WTC11 (cell line): ENCODE results near the gene LDAF1. TPM values are rescaled to one million over a fixed set of nuclear protein-coding genes. Genes with fewer than 3 reads are reported as not detected.

Source experiments
- ATAC-seq: fragments of 200-7000 bp; cut with Tn5 transposase; 2 replicates; pipeline ENCODE4 v1.10.0; 2021; ENCODE audit warnings: mild to moderate bottlenecking, moderate library complexity
- CTCF ChIA-PET: fragments of 300-600 bp; sonication (Branson Sonifier 250); formaldehyde crosslinking; loops from one replicate; lab custom pipeline; 2021; ENCODE audit warnings: antibody characterized with exemption; lab: Charles Lee
- POLR2A ChIA-PET: fragments of 350-600 bp; sonication (Branson Sonifier 250); formaldehyde crosslinking; loops from one replicate; lab custom pipeline; 2021; ENCODE audit warnings: antibody characterized with exemption; lab: Charles Lee
- DNase-seq: peaks from one replicate; pipeline ENCODE4 v3.0.0; 2021; ENCODE audit warnings: low spot score
- H3K27ac Mint-ChIP-seq: 2 replicates; pipeline ENCODE4 v1.8.0; 2021; ENCODE audit warnings: mixed read lengths
- H3K27me3 Mint-ChIP-seq: 2 replicates; pipeline ENCODE4 v1.8.0; 2021; ENCODE audit warnings: low read depth, mild to moderate bottlenecking, moderate library complexity, mixed read lengths
- H3K36me3 Mint-ChIP-seq: 2 replicates; pipeline ENCODE4 v1.8.0; 2021; ENCODE audit warnings: mixed read lengths
- H3K4me1 Mint-ChIP-seq: 2 replicates; pipeline ENCODE4 v1.8.0; 2022; ENCODE audit warnings: mixed read lengths
- H3K4me3 Mint-ChIP-seq: 2 replicates; pipeline ENCODE4 v1.8.0; 2021; ENCODE audit warnings: mild to moderate bottlenecking, moderate library complexity, mixed read lengths
- H3K9me3 Mint-ChIP-seq: 2 replicates; pipeline ENCODE4 v1.8.0; 2021; ENCODE audit warnings: mixed read lengths
- CBFB ChIP-seq: sonication (generic); formaldehyde crosslinking; IDR thresholded peaks from 2 replicates; pipeline ENCODE4 v1.8.1; 2022; ENCODE audit warnings: mild to moderate bottlenecking, low read depth, missing genetic modification reagents
- ESRRA ChIP-seq: sonication (generic); formaldehyde crosslinking; IDR thresholded peaks from 2 replicates; pipeline ENCODE4 v1.8.1; 2022; ENCODE audit warnings: mild to moderate bottlenecking, missing genetic modification reagents, borderline replicate concordance
- FOXK1 ChIP-seq: sonication (generic); formaldehyde crosslinking; IDR thresholded peaks from 2 replicates; pipeline ENCODE4 v1.8.0; 2022; ENCODE audit warnings: mild to moderate bottlenecking, moderate library complexity, missing genetic modification reagents
- MXD4 ChIP-seq: fragments of 250-450 bp; sonication (Bioruptor Pico); IDR thresholded peaks from 2 replicates; pipeline ENCODE4 v1.8.0; 2021; ENCODE audit warnings: mild to moderate bottlenecking, moderate library complexity, borderline replicate concordance
- MYBL2 ChIP-seq: sonication (generic); formaldehyde crosslinking; IDR thresholded peaks from 2 replicates; pipeline ENCODE4 v1.8.1; 2023; ENCODE audit warnings: mild to moderate bottlenecking, moderate library complexity, missing genetic modification reagents
- SP1 ChIP-seq: sonication (generic); formaldehyde crosslinking; conservative IDR thresholded peaks from 2 replicates; pipeline ENCODE4 v1.8.1; 2022; ENCODE audit warnings: missing genetic modification reagents
- TEAD1 ChIP-seq: sonication (generic); formaldehyde crosslinking; IDR thresholded peaks from 2 replicates; pipeline ENCODE4 v1.8.0; 2022; ENCODE audit warnings: mild to moderate bottlenecking, missing genetic modification reagents
- TEAD4 ChIP-seq: sonication (generic); formaldehyde crosslinking; IDR thresholded peaks from 2 replicates; pipeline ENCODE4 v1.8.0; 2022; ENCODE audit warnings: mild to moderate bottlenecking, missing genetic modification reagents
- TP53 ChIP-seq: sonication (generic); formaldehyde crosslinking; IDR thresholded peaks from 2 replicates; pipeline ENCODE4 v1.8.1; 2023; ENCODE audit warnings: mild to moderate bottlenecking, missing genetic modification reagents
- ZNF317 ChIP-seq: sonication (generic); formaldehyde crosslinking; IDR thresholded peaks from 2 replicates; pipeline ENCODE4 v1.8.1; 2023; ENCODE audit warnings: low read depth, mild to moderate bottlenecking, moderate library complexity, missing genetic modification reagents, borderline replicate concordance
- total RNA-seq: library from RNA; stranded (reverse); gene quantifications from 3 replicates; pipeline ENCODE4 v1.2.3, GENCODE V29; 2021
- TF ChIP-seq, protein P1 (sequence below): fragments of 250-450 bp; sonication (Bioruptor Pico); IDR thresholded peaks from 2 replicates; pipeline ENCODE4 v1.9.0; 2021; ENCODE audit warnings: mild to moderate bottlenecking
- TF ChIP-seq, protein P2 (sequence below): sonication (generic); formaldehyde crosslinking; IDR thresholded peaks from 2 replicates; pipeline ENCODE4 v1.8.0; 2022; ENCODE audit warnings: mild to moderate bottlenecking, missing genetic modification reagents
- TF ChIP-seq, protein P3 (sequence below): fragments of 250-450 bp; sonication (Bioruptor Pico); IDR thresholded peaks from 2 replicates; pipeline ENCODE4 v1.8.0; 2021; ENCODE audit warnings: mild to moderate bottlenecking
- TF ChIP-seq, protein P4 (sequence below): sonication (generic); formaldehyde crosslinking; IDR thresholded peaks from 2 replicates; pipeline ENCODE4 v1.8.1; 2023; ENCODE audit warnings: mild to moderate bottlenecking, missing genetic modification reagents, borderline replicate concordance
- TF ChIP-seq, protein P5 (sequence below): sonication (generic); formaldehyde crosslinking; IDR thresholded peaks from 2 replicates; pipeline ENCODE4 v1.8.1; 2022; ENCODE audit warnings: low read depth, mild to moderate bottlenecking, moderate library complexity, missing genetic modification reagents, borderline replicate concordance
- TF ChIP-seq, protein P6 (sequence below): sonication (generic); formaldehyde crosslinking; conservative IDR thresholded peaks from 2 replicates; pipeline ENCODE4 v1.8.1; 2023; ENCODE audit warnings: mild to moderate bottlenecking, low read depth, missing genetic modification reagents, moderate library complexity
- TF ChIP-seq, protein P7 (sequence below): fragments of 250-450 bp; sonication (Bioruptor Pico); IDR thresholded peaks from 2 replicates; pipeline ENCODE4 v2.1.2; 2022; ENCODE audit warnings: mild to moderate bottlenecking, moderate library complexity
- TF ChIP-seq, protein P8 (sequence below): sonication (generic); formaldehyde crosslinking; IDR thresholded peaks from 2 replicates; pipeline ENCODE4 v1.8.1; 2023; ENCODE audit warnings: mild to moderate bottlenecking, moderate library complexity, missing genetic modification reagents

Gene LDAF1
- total RNA-seq, 1 experiment from 2014 or later, result 42.8 TPM

DNA sequence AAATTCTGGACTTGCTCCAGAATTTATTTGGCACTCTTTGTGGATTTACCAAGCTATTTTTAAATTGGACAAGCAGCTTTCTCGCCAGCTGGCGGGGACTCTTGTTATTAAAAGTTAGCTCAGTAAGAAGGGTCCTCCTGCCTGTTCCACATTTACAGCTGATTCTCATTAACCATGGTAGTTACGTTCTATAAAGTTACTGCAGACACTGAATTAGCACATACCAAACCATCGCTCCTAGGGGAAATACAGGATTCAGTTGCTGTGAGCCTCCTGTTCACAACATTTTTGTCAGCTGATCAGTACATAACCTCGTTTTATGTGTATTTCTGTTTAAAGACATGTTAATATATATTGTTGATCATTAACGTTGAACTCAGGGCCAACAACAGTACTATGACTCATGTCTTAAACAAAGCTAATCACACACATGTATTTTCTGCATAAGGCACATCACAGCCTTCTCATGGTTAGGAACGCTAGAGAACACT, 4.2 kb downstream of the LDAF1 start:
- no peak for DNase-seq
- no peak for ATAC-seq
- H3K9me3 Mint-ChIP-seq, result no peaks in the 10 kb centered on the region
- H3K36me3 Mint-ChIP-seq, result peaks cover 50% of the 10 kb centered on the region
- CTCF ChIA-PET, result interaction anchor here (0.6 kb wide), 1 partner anchor 155 kb away, joined by 3 read pairs; no protein-coding TSS in a partner anchor
- peaks cover 4% of the 10 kb centered on the region; the same call in 1 of the 2 replicates for H3K27me3 Mint-ChIP-seq
- peak overlapping the region; percentile 89; the same call in 1 of the 2 replicates for H3K27ac Mint-ChIP-seq
- peaks cover 22% of the 10 kb centered on the region for H3K4me1 Mint-ChIP-seq
- no peak overlapping the region for H3K4me3 Mint-ChIP-seq
- POLR2A ChIA-PET, result interaction anchor here (0.6 kb wide), 1 partner anchor 15 kb away, joined by 3 read pairs; no protein-coding TSS in a partner anchor
- TF ChIP-seq, protein P1, sequence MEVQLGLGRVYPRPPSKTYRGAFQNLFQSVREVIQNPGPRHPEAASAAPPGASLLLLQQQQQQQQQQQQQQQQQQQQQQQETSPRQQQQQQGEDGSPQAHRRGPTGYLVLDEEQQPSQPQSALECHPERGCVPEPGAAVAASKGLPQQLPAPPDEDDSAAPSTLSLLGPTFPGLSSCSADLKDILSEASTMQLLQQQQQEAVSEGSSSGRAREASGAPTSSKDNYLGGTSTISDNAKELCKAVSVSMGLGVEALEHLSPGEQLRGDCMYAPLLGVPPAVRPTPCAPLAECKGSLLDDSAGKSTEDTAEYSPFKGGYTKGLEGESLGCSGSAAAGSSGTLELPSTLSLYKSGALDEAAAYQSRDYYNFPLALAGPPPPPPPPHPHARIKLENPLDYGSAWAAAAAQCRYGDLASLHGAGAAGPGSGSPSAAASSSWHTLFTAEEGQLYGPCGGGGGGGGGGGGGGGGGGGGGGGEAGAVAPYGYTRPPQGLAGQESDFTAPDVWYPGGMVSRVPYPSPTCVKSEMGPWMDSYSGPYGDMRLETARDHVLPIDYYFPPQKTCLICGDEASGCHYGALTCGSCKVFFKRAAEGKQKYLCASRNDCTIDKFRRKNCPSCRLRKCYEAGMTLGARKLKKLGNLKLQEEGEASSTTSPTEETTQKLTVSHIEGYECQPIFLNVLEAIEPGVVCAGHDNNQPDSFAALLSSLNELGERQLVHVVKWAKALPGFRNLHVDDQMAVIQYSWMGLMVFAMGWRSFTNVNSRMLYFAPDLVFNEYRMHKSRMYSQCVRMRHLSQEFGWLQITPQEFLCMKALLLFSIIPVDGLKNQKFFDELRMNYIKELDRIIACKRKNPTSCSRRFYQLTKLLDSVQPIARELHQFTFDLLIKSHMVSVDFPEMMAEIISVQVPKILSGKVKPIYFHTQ (CRISPR knock-in tag), result no peak
- TF ChIP-seq, protein P2, sequence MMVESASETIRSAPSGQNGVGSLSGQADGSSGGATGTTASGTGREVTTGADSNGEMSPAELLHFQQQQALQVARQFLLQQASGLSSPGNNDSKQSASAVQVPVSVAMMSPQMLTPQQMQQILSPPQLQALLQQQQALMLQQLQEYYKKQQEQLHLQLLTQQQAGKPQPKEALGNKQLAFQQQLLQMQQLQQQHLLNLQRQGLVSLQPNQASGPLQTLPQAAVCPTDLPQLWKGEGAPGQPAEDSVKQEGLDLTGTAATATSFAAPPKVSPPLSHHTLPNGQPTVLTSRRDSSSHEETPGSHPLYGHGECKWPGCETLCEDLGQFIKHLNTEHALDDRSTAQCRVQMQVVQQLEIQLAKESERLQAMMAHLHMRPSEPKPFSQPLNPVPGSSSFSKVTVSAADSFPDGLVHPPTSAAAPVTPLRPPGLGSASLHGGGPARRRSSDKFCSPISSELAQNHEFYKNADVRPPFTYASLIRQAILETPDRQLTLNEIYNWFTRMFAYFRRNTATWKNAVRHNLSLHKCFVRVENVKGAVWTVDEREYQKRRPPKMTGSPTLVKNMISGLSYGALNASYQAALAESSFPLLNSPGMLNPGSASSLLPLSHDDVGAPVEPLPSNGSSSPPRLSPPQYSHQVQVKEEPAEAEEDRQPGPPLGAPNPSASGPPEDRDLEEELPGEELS, result no peak
- TF ChIP-seq, protein P3, sequence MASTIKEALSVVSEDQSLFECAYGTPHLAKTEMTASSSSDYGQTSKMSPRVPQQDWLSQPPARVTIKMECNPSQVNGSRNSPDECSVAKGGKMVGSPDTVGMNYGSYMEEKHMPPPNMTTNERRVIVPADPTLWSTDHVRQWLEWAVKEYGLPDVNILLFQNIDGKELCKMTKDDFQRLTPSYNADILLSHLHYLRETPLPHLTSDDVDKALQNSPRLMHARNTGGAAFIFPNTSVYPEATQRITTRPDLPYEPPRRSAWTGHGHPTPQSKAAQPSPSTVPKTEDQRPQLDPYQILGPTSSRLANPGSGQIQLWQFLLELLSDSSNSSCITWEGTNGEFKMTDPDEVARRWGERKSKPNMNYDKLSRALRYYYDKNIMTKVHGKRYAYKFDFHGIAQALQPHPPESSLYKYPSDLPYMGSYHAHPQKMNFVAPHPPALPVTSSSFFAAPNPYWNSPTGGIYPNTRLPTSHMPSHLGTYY, result no peak
- no peak for TF ChIP-seq ZNF317 (CRISPR knock-in tag)
- TF ChIP-seq SP1 (CRISPR knock-in tag), result no peak
- no peak for TF ChIP-seq FOXK1 (CRISPR knock-in tag)
- TF ChIP-seq CBFB (CRISPR knock-in tag), result no peak
- no peak for TF ChIP-seq TP53 (CRISPR knock-in tag)
- TF ChIP-seq TEAD4, result no peak
- TF ChIP-seq, protein P4, sequence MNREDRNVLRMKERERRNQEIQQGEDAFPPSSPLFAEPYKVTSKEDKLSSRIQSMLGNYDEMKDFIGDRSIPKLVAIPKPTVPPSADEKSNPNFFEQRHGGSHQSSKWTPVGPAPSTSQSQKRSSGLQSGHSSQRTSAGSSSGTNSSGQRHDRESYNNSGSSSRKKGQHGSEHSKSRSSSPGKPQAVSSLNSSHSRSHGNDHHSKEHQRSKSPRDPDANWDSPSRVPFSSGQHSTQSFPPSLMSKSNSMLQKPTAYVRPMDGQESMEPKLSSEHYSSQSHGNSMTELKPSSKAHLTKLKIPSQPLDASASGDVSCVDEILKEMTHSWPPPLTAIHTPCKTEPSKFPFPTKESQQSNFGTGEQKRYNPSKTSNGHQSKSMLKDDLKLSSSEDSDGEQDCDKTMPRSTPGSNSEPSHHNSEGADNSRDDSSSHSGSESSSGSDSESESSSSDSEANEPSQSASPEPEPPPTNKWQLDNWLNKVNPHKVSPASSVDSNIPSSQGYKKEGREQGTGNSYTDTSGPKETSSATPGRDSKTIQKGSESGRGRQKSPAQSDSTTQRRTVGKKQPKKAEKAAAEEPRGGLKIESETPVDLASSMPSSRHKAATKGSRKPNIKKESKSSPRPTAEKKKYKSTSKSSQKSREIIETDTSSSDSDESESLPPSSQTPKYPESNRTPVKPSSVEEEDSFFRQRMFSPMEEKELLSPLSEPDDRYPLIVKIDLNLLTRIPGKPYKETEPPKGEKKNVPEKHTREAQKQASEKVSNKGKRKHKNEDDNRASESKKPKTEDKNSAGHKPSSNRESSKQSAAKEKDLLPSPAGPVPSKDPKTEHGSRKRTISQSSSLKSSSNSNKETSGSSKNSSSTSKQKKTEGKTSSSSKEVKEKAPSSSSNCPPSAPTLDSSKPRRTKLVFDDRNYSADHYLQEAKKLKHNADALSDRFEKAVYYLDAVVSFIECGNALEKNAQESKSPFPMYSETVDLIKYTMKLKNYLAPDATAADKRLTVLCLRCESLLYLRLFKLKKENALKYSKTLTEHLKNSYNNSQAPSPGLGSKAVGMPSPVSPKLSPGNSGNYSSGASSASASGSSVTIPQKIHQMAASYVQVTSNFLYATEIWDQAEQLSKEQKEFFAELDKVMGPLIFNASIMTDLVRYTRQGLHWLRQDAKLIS, result no peak
- no peak for TF ChIP-seq MXD4
- no peak for TF ChIP-seq ESRRA
- TF ChIP-seq, protein P5, sequence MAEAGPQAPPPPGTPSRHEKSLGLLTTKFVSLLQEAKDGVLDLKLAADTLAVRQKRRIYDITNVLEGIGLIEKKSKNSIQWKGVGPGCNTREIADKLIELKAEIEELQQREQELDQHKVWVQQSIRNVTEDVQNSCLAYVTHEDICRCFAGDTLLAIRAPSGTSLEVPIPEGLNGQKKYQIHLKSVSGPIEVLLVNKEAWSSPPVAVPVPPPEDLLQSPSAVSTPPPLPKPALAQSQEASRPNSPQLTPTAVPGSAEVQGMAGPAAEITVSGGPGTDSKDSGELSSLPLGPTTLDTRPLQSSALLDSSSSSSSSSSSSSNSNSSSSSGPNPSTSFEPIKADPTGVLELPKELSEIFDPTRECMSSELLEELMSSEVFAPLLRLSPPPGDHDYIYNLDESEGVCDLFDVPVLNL (CRISPR knock-in tag), result no peak
- no peak for TF ChIP-seq TEAD1 (CRISPR knock-in tag)
- TF ChIP-seq, protein P6, sequence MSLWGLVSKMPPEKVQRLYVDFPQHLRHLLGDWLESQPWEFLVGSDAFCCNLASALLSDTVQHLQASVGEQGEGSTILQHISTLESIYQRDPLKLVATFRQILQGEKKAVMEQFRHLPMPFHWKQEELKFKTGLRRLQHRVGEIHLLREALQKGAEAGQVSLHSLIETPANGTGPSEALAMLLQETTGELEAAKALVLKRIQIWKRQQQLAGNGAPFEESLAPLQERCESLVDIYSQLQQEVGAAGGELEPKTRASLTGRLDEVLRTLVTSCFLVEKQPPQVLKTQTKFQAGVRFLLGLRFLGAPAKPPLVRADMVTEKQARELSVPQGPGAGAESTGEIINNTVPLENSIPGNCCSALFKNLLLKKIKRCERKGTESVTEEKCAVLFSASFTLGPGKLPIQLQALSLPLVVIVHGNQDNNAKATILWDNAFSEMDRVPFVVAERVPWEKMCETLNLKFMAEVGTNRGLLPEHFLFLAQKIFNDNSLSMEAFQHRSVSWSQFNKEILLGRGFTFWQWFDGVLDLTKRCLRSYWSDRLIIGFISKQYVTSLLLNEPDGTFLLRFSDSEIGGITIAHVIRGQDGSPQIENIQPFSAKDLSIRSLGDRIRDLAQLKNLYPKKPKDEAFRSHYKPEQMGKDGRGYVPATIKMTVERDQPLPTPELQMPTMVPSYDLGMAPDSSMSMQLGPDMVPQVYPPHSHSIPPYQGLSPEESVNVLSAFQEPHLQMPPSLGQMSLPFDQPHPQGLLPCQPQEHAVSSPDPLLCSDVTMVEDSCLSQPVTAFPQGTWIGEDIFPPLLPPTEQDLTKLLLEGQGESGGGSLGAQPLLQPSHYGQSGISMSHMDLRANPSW, result no peak
- no peak for TF ChIP-seq MYBL2 (CRISPR knock-in tag)
- TF ChIP-seq, protein P7, sequence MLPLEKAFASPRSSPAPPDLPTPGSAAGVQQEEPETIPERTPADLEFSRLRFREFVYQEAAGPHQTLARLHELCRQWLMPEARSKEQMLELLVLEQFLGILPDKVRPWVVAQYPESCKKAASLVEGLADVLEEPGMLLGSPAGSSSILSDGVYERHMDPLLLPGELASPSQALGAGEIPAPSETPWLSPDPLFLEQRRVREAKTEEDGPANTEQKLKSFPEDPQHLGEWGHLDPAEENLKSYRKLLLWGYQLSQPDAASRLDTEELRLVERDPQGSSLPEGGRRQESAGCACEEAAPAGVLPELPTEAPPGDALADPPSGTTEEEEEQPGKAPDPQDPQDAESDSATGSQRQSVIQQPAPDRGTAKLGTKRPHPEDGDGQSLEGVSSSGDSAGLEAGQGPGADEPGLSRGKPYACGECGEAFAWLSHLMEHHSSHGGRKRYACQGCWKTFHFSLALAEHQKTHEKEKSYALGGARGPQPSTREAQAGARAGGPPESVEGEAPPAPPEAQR, result no peak
- TF ChIP-seq, protein P8, sequence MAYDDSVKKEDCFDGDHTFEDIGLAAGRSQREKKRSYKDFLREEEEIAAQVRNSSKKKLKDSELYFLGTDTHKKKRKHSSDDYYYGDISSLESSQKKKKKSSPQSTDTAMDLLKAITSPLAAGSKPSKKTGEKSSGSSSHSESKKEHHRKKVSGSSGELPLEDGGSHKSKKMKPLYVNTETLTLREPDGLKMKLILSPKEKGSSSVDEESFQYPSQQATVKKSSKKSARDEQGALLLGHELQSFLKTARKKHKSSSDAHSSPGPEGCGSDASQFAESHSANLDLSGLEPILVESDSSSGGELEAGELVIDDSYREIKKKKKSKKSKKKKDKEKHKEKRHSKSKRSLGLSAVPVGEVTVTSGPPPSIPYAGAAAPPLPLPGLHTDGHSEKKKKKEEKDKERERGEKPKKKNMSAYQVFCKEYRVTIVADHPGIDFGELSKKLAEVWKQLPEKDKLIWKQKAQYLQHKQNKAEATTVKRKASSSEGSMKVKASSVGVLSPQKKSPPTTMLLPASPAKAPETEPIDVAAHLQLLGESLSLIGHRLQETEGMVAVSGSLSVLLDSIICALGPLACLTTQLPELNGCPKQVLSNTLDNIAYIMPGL (CRISPR knock-in tag), result no peak
